GM23338 (cell line): Measurements from ENCODE around the gene F7. TPM values are rescaled to one million over a fixed set of nuclear protein-coding genes. Genes with fewer than 3 reads are reported as not detected.

Experiments
- ATAC-seq: fragments of 200-7000 bp; cut with Tn5 transposase; 3 replicates; pipeline ENCODE4 v1.9.1; 2020
- DNase-seq: peaks from one replicate; pipeline ENCODE4 v3.0.0-alpha.2; 2015; ENCODE audit warnings: low spot score
- H2AFZ ChIP-seq: fragments of 200-600 bp; sonication (generic); 2 replicates; pipeline ENCODE4 v1.8.0; 2016; ENCODE audit warnings: antibody characterized with exemption, mild to moderate bottlenecking, moderate library complexity
- H3F3A ChIP-seq: fragments of 200-600 bp; sonication (generic); replicated peaks from 2 replicates; pipeline ENCODE4 v1.8.0; 2017; ENCODE audit warnings: antibody characterized with exemption, mixed run types, low read depth
- H3K27ac ChIP-seq: fragments of 200-600 bp; sonication (generic); 2 replicates; pipeline ENCODE4 v1.6.1; 2016; ENCODE audit warnings: low read depth
- H3K27me3 ChIP-seq: fragments of 200-600 bp; sonication (generic); 2 replicates; pipeline ENCODE4 v1.8.0; 2016; ENCODE audit warnings: mild to moderate bottlenecking, mixed run types, moderate library complexity; ENCODE audit not compliant: insufficient read depth
- H3K36me3 ChIP-seq: fragments of 200-600 bp; sonication (generic); 2 replicates; pipeline ENCODE4 v1.8.0; 2016; ENCODE audit warnings: mild to moderate bottlenecking; ENCODE audit not compliant: insufficient read depth
- H3K4me1 ChIP-seq: fragments of 200-600 bp; sonication (generic); 2 replicates; pipeline ENCODE4 v1.8.0; 2016; ENCODE audit warnings: mild to moderate bottlenecking, moderate library complexity; ENCODE audit not compliant: insufficient read depth
- H3K4me2 ChIP-seq: fragments of 200-600 bp; sonication (generic); 2 replicates; pipeline ENCODE4 v1.7.1; 2017; ENCODE audit warnings: mixed run types
- H3K4me3 ChIP-seq: fragments of 200-600 bp; sonication (generic); 2 replicates; pipeline ENCODE4 v1.6.1; 2016; ENCODE audit warnings: mixed run types
- H3K79me2 ChIP-seq: fragments of 200-600 bp; sonication (generic); replicated peaks from 2 replicates; pipeline ENCODE4 v1.8.0; 2017; ENCODE audit warnings: mild to moderate bottlenecking; ENCODE audit not compliant: insufficient read depth
- H3K9me2 ChIP-seq: fragments of 200-600 bp; sonication (generic); 2 replicates; pipeline ENCODE4 v1.8.0; 2017; ENCODE audit not compliant: insufficient read depth
- H4K20me1 ChIP-seq: fragments of 200-600 bp; sonication (generic); replicated peaks from 2 replicates; pipeline ENCODE4 v1.8.0; 2017; ENCODE audit warnings: mild to moderate bottlenecking; ENCODE audit not compliant: insufficient read depth
- H3K27ac Mint-ChIP-seq: 2 replicates; pipeline ENCODE4 v1.8.0; 2020; ENCODE audit warnings: inconsistent platforms, mild to moderate bottlenecking, moderate library complexity, mixed read lengths
- H3K27me3 Mint-ChIP-seq: 3 replicates; pipeline ENCODE4 v1.8.0; 2022; ENCODE audit warnings: low read depth, mild to moderate bottlenecking, moderate library complexity, mixed read lengths, inconsistent platforms; ENCODE audit not compliant: insufficient read depth, poor library complexity
- H3K36me3 Mint-ChIP-seq: 3 replicates; pipeline ENCODE4 v1.8.0; 2021; ENCODE audit warnings: low read depth, mild to moderate bottlenecking, inconsistent platforms, moderate library complexity, mixed read lengths
- H3K4me1 Mint-ChIP-seq: 3 replicates; pipeline ENCODE4 v1.8.0; 2020; ENCODE audit warnings: mild to moderate bottlenecking, inconsistent platforms, mixed read lengths
- H3K4me3 Mint-ChIP-seq: 3 replicates; pipeline ENCODE4 v1.8.0; 2021; ENCODE audit warnings: moderate library complexity, mild to moderate bottlenecking, inconsistent platforms, mixed read lengths
- H3K9me3 Mint-ChIP-seq: 3 replicates; pipeline ENCODE4 v1.8.0; 2020; ENCODE audit warnings: moderate library complexity, mild to moderate bottlenecking, inconsistent platforms, mixed read lengths
- CREB1 ChIP-seq: fragments of 250-450 bp; sonication (Bioruptor Pico); IDR thresholded peaks from 2 replicates; pipeline ENCODE4 v1.5.0; 2020; ENCODE audit warnings: low read depth, mild to moderate bottlenecking, moderate library complexity
- EZH2 ChIP-seq: fragments of 200-600 bp; sonication (generic); IDR thresholded peaks from one replicate; pipeline ENCODE4 v1.8.0; 2017; ENCODE audit warnings: antibody characterized with exemption, mild to moderate bottlenecking, low read depth; ENCODE audit not compliant: unreplicated experiment
- EZH2phosphoT487 ChIP-seq: fragments of 200-600 bp; sonication (generic); IDR thresholded peaks from one replicate; pipeline ENCODE4 v1.8.1; 2018; ENCODE audit warnings: antibody characterized with exemption; ENCODE audit not compliant: unreplicated experiment
- JUNB ChIP-seq: IDR thresholded peaks from one replicate; pipeline ENCODE4 v1.6.1; 2016; ENCODE audit warnings: antibody characterized with exemption; ENCODE audit not compliant: unreplicated experiment
- NANOG ChIP-seq: IDR thresholded peaks from 2 replicates; pipeline ENCODE4 v1.6.1; 2016; ENCODE audit warnings: antibody characterized with exemption, borderline replicate concordance
- POLR2AphosphoS5 ChIP-seq: IDR thresholded peaks from 2 replicates; pipeline ENCODE4 v1.6.1; 2016; ENCODE audit warnings: antibody characterized with exemption, low read depth
- STAT1 ChIP-seq: IDR thresholded peaks from one replicate; pipeline ENCODE4 v1.6.1; 2016; ENCODE audit warnings: antibody characterized with exemption; ENCODE audit not compliant: unreplicated experiment
- ZNF114 ChIP-seq: fragments of 250-450 bp; sonication (Bioruptor Pico); IDR thresholded peaks from 2 replicates; pipeline ENCODE4 v1.5.0; 2020; ENCODE audit warnings: mild to moderate bottlenecking, moderate library complexity
- ZNF331 ChIP-seq: fragments of 250-450 bp; sonication (Bioruptor Pico); IDR thresholded peaks from 2 replicates; pipeline ENCODE4 v1.5.0; 2020; ENCODE audit warnings: low read depth, mild to moderate bottlenecking, moderate library complexity
- long read RNA-seq: library from polyadenylated mRNA; unstranded; transcript quantifications from one replicate; pipeline ENCODE4 v2.0.0, GENCODE V29; 2020; ENCODE audit not compliant: unreplicated experiment
- polyA plus RNA-seq: library from polyadenylated mRNA; unstranded; fragments of >200 nt; fragmentation: Nextera tagmentation; extraction: Ambion mirVana; gene quantifications from 2 replicates; pipeline ENCODE4 v1.2.1, GENCODE V29; 2016
- total RNA-seq: library from RNA; depleted of rRNA; stranded (reverse); fragments of >200 nt; shearing (Covaris generic); gene quantifications from 2 replicates; pipeline ENCODE4 v1.2.3, GENCODE V29; 2014; rRNA removed
- TF ChIP-seq, protein P1 (sequence below): IDR thresholded peaks from one replicate; pipeline ENCODE4 v1.6.1; 2018; ENCODE audit warnings: antibody characterized with exemption; ENCODE audit not compliant: unreplicated experiment
- TF ChIP-seq, protein P2 (sequence below): fragments of 250-450 bp; sonication (Bioruptor Pico); IDR thresholded peaks from 2 replicates; pipeline ENCODE4 v1.5.0; 2020; ENCODE audit warnings: mild to moderate bottlenecking, moderate library complexity
- TF ChIP-seq, protein P3 (sequence below), 2 experiments: fragments of 200-600 bp in 1 of 2; sonication (generic) in 1 of 2; conservative IDR thresholded peaks; 2 replicates each; pipeline versions ENCODE4 v1.5.1 to v1.6.1; 2016 to 2017; ENCODE audit warnings: antibody characterized with exemption in 2 of 2, low read depth in 2 of 2, mild to moderate bottlenecking in 2 of 2, moderate library complexity in 1 of 2
- TF ChIP-seq, protein P4 (sequence below): IDR thresholded peaks from 2 replicates; pipeline ENCODE4 v1.6.1; 2016; ENCODE audit warnings: antibody characterized with exemption

F7 gene
- 0.16 and 0.24 TPM in 2 replicates for total RNA-seq
- 0.16 and 0.21 TPM in 2 replicates for polyA plus RNA-seq
- long read RNA-seq, result 0 reads

DNA sequence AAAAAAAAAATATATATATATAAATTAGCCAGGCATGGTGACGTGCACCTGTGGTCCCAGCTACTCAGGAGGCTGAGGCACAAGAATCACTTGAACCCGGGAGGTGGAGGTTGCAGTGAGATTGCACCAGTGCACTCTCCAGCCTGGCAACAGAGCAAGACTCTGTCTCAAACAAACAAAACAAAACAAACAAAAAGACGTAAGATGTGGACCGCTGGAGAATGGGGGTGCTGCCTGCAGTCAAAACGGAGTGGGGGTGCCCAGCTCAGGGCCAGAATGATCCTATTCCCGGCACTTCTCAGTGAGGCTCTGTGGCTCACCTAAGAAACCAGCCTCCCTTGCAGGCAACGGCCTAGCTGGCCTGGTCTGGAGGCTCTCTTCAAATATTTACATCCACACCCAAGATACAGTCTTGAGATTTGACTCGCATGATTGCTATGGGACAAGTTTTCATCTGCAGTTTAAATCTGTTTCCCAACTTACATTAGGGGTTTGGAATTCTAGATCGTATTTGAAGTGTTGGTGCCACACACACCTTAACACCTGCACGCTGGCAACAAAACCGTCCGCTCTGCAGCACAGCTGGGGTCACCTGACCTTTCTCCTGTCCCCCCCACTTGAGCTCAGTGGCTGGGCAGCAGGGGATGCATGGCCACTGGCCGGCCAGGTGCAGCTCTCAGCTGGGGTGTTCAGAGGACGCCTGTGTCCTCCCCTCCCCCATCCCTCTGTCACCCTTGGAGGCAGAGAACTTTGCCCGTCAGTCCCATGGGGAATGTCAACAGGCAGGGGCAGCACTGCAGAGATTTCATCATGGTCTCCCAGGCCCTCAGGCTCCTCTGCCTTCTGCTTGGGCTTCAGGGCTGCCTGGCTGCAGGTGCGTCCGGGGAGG lies at the start of gene F7:
Gene F7, plus strand, starts transcription at position 760 of the 889 bp plus-strand sequence. Its CDS starts 51 bp downstream, at position 811.
- H3K4me3 Mint-ChIP-seq, result no peak within 1 kb of the TSS; the same call in 2 of the 3 replicates
- Histone ChIP-seq H3K27ac (no peak within 1 kb of the TSS), H4K20me1 (no peaks in the 10 kb centered on the region), H3K9me2 (no peaks in the 10 kb centered on the region), H3K36me3 (no peaks in the 10 kb centered on the region), H3K4me2 (no peak within 1 kb of the TSS), H3K27me3 (peaks cover 14% of the 10 kb centered on the region), H3K4me3 (no peak within 1 kb of the TSS), H3K4me1 (peaks cover 4% of the 10 kb centered on the region; the same call in 1 of the 2 replicates), H3F3A (no peaks in the 10 kb centered on the region), H2AFZ (0 out of 2 replicates have a peak within 1 kb of the TSS, but pooled peaks have one; percentile 32), H3K79me2 (no peaks in the 10 kb centered on the region)
- H3K27ac Mint-ChIP-seq, result no peak within 1 kb of the TSS
- peaks cover 4% of the 10 kb centered on the region; the same call in 2 of the 3 replicates for H3K36me3 Mint-ChIP-seq
- TF ChIP-seq, protein P1, sequence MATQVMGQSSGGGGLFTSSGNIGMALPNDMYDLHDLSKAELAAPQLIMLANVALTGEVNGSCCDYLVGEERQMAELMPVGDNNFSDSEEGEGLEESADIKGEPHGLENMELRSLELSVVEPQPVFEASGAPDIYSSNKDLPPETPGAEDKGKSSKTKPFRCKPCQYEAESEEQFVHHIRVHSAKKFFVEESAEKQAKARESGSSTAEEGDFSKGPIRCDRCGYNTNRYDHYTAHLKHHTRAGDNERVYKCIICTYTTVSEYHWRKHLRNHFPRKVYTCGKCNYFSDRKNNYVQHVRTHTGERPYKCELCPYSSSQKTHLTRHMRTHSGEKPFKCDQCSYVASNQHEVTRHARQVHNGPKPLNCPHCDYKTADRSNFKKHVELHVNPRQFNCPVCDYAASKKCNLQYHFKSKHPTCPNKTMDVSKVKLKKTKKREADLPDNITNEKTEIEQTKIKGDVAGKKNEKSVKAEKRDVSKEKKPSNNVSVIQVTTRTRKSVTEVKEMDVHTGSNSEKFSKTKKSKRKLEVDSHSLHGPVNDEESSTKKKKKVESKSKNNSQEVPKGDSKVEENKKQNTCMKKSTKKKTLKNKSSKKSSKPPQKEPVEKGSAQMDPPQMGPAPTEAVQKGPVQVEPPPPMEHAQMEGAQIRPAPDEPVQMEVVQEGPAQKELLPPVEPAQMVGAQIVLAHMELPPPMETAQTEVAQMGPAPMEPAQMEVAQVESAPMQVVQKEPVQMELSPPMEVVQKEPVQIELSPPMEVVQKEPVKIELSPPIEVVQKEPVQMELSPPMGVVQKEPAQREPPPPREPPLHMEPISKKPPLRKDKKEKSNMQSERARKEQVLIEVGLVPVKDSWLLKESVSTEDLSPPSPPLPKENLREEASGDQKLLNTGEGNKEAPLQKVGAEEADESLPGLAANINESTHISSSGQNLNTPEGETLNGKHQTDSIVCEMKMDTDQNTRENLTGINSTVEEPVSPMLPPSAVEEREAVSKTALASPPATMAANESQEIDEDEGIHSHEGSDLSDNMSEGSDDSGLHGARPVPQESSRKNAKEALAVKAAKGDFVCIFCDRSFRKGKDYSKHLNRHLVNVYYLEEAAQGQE, result no peak
- TF ChIP-seq ZNF114, result no peak
- TF ChIP-seq CREB1 (CRISPR knock-in tag), result no peak
- no peak for TF ChIP-seq NANOG
- TF ChIP-seq, protein P2, sequence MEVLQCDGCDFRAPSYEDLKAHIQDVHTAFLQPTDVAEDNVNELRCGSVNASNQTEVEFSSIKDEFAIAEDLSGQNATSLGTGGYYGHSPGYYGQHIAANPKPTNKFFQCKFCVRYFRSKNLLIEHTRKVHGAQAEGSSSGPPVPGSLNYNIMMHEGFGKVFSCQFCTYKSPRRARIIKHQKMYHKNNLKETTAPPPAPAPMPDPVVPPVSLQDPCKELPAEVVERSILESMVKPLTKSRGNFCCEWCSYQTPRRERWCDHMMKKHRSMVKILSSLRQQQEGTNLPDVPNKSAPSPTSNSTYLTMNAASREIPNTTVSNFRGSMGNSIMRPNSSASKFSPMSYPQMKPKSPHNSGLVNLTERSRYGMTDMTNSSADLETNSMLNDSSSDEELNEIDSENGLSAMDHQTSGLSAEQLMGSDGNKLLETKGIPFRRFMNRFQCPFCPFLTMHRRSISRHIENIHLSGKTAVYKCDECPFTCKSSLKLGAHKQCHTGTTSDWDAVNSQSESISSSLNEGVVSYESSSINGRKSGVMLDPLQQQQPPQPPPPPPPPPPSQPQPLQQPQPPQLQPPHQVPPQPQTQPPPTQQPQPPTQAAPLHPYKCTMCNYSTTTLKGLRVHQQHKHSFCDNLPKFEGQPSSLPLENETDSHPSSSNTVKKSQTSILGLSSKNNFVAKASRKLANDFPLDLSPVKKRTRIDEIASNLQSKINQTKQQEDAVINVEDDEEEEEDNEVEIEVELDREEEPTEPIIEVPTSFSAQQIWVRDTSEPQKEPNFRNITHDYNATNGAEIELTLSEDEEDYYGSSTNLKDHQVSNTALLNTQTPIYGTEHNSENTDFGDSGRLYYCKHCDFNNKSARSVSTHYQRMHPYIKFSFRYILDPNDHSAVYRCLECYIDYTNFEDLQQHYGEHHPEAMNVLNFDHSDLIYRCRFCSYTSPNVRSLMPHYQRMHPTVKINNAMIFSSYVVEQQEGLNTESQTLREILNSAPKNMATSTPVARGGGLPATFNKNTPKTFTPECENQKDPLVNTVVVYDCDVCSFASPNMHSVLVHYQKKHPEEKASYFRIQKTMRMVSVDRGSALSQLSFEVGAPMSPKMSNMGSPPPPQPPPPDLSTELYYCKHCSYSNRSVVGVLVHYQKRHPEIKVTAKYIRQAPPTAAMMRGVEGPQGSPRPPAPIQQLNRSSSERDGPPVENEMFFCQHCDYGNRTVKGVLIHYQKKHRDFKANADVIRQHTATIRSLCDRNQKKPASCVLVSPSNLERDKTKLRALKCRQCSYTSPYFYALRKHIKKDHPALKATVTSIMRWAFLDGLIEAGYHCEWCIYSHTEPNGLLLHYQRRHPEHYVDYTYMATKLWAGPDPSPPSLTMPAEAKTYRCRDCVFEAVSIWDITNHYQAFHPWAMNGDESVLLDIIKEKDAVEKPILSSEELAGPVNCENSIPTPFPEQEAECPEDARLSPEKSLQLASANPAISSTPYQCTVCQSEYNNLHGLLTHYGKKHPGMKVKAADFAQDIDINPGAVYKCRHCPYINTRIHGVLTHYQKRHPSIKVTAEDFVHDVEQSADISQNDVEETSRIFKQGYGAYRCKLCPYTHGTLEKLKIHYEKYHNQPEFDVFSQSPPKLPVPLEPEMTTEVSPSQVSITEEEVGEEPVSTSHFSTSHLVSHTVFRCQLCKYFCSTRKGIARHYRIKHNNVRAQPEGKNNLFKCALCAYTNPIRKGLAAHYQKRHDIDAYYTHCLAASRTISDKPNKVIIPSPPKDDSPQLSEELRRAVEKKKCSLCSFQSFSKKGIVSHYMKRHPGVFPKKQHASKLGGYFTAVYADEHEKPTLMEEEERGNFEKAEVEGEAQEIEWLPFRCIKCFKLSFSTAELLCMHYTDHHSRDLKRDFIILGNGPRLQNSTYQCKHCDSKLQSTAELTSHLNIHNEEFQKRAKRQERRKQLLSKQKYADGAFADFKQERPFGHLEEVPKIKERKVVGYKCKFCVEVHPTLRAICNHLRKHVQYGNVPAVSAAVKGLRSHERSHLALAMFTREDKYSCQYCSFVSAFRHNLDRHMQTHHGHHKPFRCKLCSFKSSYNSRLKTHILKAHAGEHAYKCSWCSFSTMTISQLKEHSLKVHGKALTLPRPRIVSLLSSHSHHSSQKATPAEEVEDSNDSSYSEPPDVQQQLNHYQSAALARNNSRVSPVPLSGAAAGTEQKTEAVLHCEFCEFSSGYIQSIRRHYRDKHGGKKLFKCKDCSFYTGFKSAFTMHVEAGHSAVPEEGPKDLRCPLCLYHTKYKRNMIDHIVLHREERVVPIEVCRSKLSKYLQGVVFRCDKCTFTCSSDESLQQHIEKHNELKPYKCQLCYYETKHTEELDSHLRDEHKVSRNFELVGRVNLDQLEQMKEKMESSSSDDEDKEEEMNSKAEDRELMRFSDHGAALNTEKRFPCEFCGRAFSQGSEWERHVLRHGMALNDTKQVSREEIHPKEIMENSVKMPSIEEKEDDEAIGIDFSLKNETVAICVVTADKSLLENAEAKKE, result no peak
- no peak for TF ChIP-seq POLR2AphosphoS5
- no peak for TF ChIP-seq JUNB
- no peak for TF ChIP-seq STAT1
- TF ChIP-seq EZH2phosphoT487, result no peak
- no peak for TF ChIP-seq EZH2
- TF ChIP-seq, protein P3, sequence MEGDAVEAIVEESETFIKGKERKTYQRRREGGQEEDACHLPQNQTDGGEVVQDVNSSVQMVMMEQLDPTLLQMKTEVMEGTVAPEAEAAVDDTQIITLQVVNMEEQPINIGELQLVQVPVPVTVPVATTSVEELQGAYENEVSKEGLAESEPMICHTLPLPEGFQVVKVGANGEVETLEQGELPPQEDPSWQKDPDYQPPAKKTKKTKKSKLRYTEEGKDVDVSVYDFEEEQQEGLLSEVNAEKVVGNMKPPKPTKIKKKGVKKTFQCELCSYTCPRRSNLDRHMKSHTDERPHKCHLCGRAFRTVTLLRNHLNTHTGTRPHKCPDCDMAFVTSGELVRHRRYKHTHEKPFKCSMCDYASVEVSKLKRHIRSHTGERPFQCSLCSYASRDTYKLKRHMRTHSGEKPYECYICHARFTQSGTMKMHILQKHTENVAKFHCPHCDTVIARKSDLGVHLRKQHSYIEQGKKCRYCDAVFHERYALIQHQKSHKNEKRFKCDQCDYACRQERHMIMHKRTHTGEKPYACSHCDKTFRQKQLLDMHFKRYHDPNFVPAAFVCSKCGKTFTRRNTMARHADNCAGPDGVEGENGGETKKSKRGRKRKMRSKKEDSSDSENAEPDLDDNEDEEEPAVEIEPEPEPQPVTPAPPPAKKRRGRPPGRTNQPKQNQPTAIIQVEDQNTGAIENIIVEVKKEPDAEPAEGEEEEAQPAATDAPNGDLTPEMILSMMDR (conservative IDR thresholded peaks at IDR 0.05; ENCODE audit: low read depth in 2 of 2), result no peak
- TF ChIP-seq, protein P4, sequence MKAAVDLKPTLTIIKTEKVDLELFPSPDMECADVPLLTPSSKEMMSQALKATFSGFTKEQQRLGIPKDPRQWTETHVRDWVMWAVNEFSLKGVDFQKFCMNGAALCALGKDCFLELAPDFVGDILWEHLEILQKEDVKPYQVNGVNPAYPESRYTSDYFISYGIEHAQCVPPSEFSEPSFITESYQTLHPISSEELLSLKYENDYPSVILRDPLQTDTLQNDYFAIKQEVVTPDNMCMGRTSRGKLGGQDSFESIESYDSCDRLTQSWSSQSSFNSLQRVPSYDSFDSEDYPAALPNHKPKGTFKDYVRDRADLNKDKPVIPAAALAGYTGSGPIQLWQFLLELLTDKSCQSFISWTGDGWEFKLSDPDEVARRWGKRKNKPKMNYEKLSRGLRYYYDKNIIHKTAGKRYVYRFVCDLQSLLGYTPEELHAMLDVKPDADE, result no peak
- no peak for TF ChIP-seq ZNF331
- DNase-seq (no peak), ATAC-seq (no peak; the same call in 2 of the 3 replicates)
- H3K4me1 Mint-ChIP-seq, result peaks cover 9% of the 10 kb centered on the region; the same call in 2 of the 3 replicates
- H3K27me3 Mint-ChIP-seq, result peaks cover 22% of the 10 kb centered on the region
- H3K9me3 Mint-ChIP-seq, result peaks cover 7% of the 10 kb centered on the region; the same call in 2 of the 3 replicates
